UCSD-AML1 (cell line): ENCODE measurements around the gene LCN10.
"Not testable (repeated sequence)": the region's sequence is repeated elsewhere in the genome, so short reads cannot be mapped to it uniquely, and the experiment has no call there.

ENCODE experiments used
- DNase-seq: peaks from one replicate; lab custom pipeline; 2025; ENCODE audit not compliant: unreplicated experiment; lab: John Stamatoyannopoulos, UW

Gene LCN10

DNA sequence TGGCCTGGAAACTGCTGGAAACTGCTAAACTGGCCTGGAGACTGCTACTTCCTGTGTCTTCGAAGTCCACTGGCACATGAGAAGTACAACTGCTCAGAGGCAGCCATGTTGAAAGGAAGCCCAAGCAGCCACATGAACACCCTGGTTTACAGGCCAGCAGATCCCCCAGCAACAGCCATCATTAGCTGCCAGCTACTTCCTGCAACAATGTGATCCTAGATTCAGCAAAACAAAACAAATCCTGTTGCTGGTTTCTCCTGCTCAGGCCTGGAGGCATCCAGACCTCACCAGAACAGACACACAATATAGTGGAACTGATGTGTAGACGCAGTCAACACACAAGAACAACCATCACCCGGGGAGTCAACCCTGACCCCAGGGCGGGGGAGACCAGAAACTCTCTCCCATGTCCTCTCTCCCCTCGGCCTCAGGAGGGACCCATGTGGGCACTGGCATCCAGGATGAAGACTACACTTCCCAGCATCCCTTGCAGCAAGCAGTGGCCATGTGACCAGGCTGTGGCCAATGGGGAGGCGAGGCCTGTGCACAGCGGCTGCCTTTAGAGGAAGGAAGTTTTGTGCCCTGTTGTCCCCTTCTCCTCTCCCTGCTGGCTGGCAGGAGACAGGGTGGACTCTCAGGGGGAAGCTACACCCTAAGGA, 30.8 kb upstream of the LCN10 start:
- DNase-seq = peak; percentile 77

DNA sequence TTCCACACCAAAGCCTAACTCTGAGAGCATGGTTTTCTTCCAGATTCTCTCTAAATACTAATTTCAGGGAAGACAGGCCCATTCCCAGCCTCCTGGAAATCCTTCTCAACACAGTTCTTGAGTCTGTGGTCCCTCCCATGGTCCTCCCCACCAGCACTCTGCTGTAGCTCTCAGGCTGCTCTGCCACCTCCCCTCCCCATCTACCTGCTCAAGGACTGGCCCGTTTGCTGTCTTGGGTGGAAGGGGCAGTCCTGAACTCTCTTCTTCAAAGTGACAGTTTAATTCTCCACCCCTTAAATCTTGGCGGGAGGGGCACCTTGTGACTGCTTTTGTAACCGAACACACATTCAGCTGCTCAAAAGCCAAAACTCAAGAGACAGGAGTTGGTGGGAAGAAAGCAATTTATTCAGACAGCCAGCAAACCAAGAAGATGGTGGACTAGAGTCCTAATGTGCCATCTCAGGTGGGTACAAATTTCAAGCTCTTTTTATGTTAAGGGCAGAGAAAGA, 29.2 kb upstream of the LCN10 start:
- no peak for DNase-seq

GRCh38 chr9:136769710-136770191, 27.0 kb upstream of the LCN10 start:
- peak; percentile 42 for DNase-seq

DNA sequence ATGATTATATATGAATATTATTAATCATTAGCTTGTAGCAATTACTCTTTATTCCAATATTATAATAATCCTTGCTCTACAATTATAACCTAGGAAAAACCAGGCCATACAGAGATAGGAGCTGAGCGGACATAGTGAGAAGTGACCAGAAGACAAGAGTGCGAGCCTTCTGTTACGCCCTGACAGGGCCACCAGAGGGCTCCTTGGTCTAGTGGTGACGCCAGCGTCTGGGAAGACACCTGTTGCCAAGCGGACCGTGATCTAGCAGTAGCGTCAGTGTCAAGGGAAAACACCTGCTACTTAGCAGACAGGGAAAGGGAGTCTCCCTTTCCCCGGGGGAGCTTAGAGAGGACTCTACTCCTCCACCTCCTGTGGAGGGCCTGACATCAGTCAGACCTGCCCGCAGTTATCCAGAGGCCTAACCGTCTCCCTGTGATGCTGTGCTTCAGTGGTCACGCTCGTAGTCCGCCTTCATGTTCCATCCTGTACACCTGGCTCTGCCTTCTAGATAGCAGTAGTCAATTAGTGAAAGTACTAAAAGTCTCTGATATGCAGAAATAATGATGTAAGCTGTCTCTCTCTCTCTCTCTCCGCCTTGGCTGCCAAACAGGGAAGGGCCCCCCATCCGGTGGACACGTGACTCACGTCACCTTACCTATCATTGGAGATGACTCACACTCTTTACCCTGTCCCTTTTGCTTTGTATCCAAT, 23.8 kb upstream of the LCN10 start:
- DNase-seq = peak; percentile 28

GRCh38 chr9:136765745-136766409, 23.1 kb upstream of the LCN10 start:
- DNase-seq = not testable (repeated sequence)

- no peak for DNase-seq
Measured at GRCh38 chr9:136765041-136765440, 22.3 kb upstream of the LCN10 start.

GRCh38 chr9:136764301-136764891, 21.7 kb upstream of the LCN10 start, which contains the start of gene LCN15:
LCN15 (minus strand) TSS chr9:136764518; CDS start chr9:136764488, 30 bp downstream.
- no peak for DNase-seq

GRCh38 chr9:136763649-136764035, 20.9 kb upstream of the LCN10 start:
- no peak for DNase-seq

DNA sequence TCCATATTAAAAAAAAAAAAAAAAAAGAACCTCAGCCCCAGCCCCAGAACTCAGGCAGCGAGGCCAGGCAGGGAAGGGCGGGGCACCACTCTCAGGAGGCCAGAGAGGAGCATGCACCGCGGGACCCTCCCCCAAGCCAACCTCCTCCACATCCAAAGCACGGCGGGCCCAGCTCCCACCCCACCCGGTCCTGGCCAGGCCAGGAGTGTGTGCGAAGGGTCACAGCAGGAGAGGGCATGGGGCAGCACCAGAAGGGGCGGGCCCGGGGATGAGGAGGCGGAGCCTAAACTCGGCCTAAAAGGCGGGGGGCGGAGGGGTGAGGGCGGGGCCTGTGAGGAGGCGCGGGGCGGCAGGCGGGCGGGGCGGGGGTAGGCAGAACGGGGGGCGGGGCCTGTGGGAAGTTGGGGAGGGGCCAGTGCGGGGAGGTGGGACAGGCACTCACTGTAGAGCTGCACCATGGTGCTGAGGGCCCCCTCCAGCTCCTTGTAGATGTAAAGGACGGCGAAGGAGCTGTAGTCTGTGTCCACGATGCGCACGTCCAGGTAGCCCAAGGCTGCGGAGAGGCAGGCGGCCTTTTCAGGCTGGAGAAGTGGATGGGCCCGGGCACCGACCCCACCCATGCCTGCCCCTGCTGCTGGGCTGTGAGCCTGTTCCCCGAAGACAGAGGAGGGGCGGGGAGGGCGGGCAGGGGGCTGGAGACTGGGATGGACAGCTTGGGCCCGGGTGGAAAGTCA, 20.3 kb upstream of the LCN10 start:
- no peak for DNase-seq

DNA sequence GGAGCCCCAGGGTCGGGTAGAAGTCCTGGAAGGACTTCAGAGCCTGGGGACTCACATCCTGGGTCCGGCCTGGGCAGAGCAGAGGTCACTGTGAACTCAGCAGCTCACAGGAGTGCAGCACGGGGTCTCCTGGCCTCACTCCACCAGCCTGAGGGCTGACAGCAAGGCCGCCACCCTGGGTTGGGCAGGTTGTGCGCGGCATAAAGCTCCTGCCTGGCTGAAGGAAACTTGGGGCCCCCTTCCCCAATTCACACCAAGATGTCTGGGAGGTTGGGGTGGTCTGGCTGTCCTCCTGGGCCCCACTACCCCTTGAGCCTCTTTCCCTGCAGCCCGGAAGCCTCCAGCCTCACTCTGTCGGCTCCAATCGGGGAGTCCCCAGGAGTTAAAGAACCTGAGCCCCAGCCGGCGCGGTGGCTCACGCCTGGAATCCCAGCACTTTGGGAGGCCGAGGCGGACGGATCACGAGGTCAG, 19.5 kb upstream of the LCN10 start:
- no peak for DNase-seq

GRCh38 chr9:136761545-136761981, 18.8 kb upstream of the LCN10 start:
- DNase-seq = no peak

GRCh38 chr9:136760834-136761544, 18.2 kb upstream of the LCN10 start:
- peak; percentile 68 for DNase-seq

DNA sequence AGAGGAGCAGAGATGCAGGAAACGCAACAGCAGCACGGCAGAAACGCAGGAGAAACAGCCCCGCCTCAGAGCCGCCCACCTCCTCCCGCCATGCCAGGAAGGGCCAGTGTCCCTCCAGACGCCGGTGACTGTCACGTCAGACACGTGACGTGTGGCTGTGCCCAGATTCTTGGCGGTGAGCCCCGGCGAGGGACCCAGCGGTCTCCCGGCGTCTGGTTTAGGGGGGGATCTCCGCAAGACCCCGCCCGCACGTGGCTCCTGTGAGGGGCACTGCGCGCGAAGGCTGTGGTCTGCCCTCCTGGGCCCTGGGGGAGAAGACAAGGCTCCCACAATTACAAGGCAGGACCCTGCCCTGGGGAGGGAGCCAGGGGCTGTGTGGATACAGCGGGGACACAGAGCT, 17.7 kb upstream of the LCN10 start:
- DNase-seq = no peak

GRCh38 chr9:136759436-136760325, 16.9 kb upstream of the LCN10 start:
- no peak for DNase-seq

GRCh38 chr9:136759001-136759400, 16.3 kb upstream of the LCN10 start:
- DNase-seq = no peak

DNA sequence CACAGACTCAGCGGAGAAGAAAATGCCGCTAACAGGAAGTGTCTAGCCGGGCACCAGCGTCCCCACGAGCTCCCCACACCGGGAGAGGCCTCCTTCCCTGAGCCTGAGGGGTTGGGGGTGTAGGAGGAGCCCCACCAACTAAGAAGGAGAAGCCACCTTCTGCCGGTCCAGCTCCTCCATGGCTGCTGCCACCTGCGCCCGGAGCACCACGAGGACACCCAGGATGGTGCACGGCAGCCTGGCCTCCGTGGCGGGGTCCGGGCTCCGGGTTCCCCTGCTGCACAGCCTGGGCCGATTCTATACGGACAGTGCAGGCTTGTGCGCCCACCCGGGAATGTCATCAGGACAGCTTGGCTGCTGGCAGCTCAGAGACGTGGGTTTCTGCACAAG, 15.0 kb upstream of the LCN10 start:
- DNase-seq = no peak

DNA sequence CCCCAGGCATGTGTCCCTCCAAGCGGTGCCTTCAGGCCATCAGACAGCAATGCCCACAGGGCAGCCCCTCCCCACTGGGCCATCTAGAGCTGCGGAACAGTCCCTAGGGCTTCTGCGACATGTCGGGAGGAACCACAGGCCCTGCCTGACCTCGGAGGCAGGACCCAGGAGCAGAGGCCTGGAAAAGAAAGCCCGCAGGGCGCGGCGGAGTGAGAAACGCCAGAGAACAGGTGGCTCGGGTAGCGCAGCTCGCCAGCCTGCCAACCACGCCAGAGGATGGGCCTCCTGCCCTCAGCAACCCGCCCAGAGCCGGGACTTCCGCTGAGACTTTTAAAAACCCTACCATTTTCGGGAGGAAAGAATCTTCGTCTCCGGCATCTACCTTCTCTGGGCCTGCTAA, 14.6 kb upstream of the LCN10 start:
- no peak for DNase-seq

DNA sequence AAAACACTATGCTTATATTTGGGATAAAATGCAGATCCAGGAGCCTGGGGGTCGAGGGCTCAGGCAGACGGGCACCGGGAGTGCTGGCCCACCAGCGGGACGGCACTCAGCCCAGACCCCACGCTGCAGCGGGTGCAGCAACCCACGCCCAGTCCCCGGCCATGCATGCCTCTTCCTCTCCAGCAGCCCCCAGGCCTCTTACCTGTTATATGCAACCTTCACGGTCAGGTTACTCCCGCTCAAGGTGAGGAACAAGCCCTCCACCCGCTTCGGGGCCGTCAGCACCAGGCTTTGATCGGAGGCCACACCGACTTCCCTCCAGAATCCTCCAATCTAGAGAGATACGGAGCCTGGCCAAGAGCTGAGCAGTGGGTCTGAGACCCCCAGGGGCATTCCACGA, 14.1 kb upstream of the LCN10 start:
- DNase-seq = no peak

- DNase-seq = no peak
Measured at GRCh38 chr9:136756134-136756438, 13.3 kb upstream of the LCN10 start.
